HG03175 (cell line): ENCODE data around the gene GALNTL6.
"Not testable (repeated sequence)": the region's sequence is repeated elsewhere in the genome, so short reads cannot be mapped to it uniquely, and the experiment has no call there.

Experiments
- ATAC-seq: cut with Tn5 transposase; IDR thresholded peaks from one replicate; pipeline ENCODE4 v1.9.1; 2021; ENCODE audit warnings: mild to moderate bottlenecking, moderate library complexity; ENCODE audit not compliant: unreplicated experiment

GALNTL6 gene

GRCh38 chr4:173038192-173038896 is 1225.1 kb downstream of the GALNTL6 start:
- ATAC-seq: no peak

- peak; percentile 59 for ATAC-seq
These were observed 1226.7 kb downstream of the GALNTL6 start for GRCh38 chr4:173039617-173040577.

GRCh38 chr4:173041482-173041881 is 1228.3 kb downstream of the GALNTL6 start:
- ATAC-seq: no peak

- not testable (repeated sequence) for ATAC-seq
These were observed 1228.9 kb downstream of the GALNTL6 start for GRCh38 chr4:173042139-173042538.

- ATAC-seq: no peak
These were observed 1231.1 kb downstream of the GALNTL6 start for GRCh38 chr4:173044340-173044739.

GRCh38 chr4:173045571-173045970 is 1232.4 kb downstream of the GALNTL6 start:
- ATAC-seq: no peak

- no peak for ATAC-seq
These were observed 1232.9 kb downstream of the GALNTL6 start for GRCh38 chr4:173046144-173046543.

- ATAC-seq: no peak
These were observed 1233.6 kb downstream of the GALNTL6 start for GRCh38 chr4:173046818-173047217.

- ATAC-seq: no peak
These were observed 1238.0 kb downstream of the GALNTL6 start for GRCh38 chr4:173051232-173051631.

GRCh38 chr4:173051716-173052115 is 1238.5 kb downstream of the GALNTL6 start:
- no peak for ATAC-seq

- ATAC-seq: no peak
These were observed 1239.2 kb downstream of the GALNTL6 start for GRCh38 chr4:173052439-173052838.

- no peak for ATAC-seq
These were observed 1243.1 kb downstream of the GALNTL6 start for GRCh38 chr4:173056271-173056670.

GRCh38 chr4:173056710-173057109 is 1243.5 kb downstream of the GALNTL6 start:
- no peak for ATAC-seq

GRCh38 chr4:173057442-173057841 is 1244.2 kb downstream of the GALNTL6 start:
- no peak for ATAC-seq

- no peak for ATAC-seq
These were observed 1244.7 kb downstream of the GALNTL6 start for GRCh38 chr4:173057901-173058300.

GRCh38 chr4:173061160-173061559 is 1248.0 kb downstream of the GALNTL6 start:
- no peak for ATAC-seq

- ATAC-seq: no peak
These were observed 1260.8 kb downstream of the GALNTL6 start for GRCh38 chr4:173073939-173074500.

- no peak for ATAC-seq
These were observed 1261.3 kb downstream of the GALNTL6 start for GRCh38 chr4:173074501-173074946.

GRCh38 chr4:173076903-173077634 is 1263.9 kb downstream of the GALNTL6 start:
- ATAC-seq: no peak

- no peak for ATAC-seq
These were observed 1274.9 kb downstream of the GALNTL6 start for GRCh38 chr4:173088144-173088543.
